Activated naive CD4-positive, alpha-beta T cell treated with anti-CD3 and anti-CD28 coated beads, Interleukin-2, amount 50 U/mL, for 24 hours (primary cell): ENCODE results near the gene PBX3.

Source experiments
- H3K27ac Mint-ChIP-seq: one replicate; pipeline ENCODE4 v1.8.0; 2021; ENCODE audit warnings: mild to moderate bottlenecking, mixed read lengths
- H3K27me3 Mint-ChIP-seq: one replicate; pipeline ENCODE4 v1.8.0; 2021; ENCODE audit warnings: mixed read lengths
- H3K36me3 Mint-ChIP-seq: one replicate; pipeline ENCODE4 v1.8.0; 2021; ENCODE audit warnings: mixed read lengths
- H3K4me1 Mint-ChIP-seq: one replicate; pipeline ENCODE4 v1.8.0; 2021; ENCODE audit warnings: mixed read lengths
- H3K4me3 Mint-ChIP-seq: one replicate; pipeline ENCODE4 v1.8.0; 2021; ENCODE audit warnings: mild to moderate bottlenecking, mixed read lengths
- H3K9me3 Mint-ChIP-seq: one replicate; pipeline ENCODE4 v1.8.0; 2021; ENCODE audit warnings: mixed read lengths

PBX3 gene

DNA sequence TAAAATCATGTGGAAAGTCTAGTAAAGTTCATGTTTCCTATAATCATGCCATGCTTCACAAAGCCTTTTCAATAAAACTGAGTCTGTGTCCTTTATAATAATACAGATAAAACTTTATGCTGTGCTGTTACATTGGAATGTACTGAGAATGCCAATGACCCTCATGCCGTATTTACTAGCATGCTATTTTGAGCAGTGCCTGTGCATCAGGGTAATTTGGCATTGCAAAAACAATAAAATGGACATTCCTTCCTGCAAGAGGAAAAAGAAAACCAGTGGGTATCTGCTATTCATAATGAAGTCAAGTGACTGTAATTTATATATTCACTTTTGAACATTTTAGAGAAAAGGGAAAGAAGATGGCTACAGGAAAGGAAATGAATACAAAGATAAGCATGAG, 159.0 kb downstream of the PBX3 start:
- Mint-ChIP-seq H3K4me1 (no peaks in the 10 kb centered on the region), H3K4me3 (no peak overlapping the region)

DNA sequence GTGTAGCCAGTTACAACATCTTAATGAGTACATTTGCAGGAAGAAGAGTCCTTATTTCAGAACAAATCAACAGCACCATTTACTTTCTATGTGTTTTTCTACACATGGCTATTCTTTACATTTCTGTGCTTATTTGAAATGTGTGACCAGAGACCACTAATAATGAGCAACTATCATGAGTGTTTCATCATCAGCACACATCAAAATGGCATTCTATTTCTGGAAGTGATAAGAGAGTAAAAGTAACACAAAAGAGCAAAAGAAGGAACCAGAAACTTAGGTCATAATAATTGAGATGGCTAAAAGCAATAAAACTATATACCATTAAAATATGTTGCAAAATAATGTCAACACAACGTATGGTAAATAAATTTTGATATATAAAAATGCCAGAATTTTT, 159.7 kb downstream of the PBX3 start:
- no peaks in the 10 kb centered on the region for H3K9me3 Mint-ChIP-seq
- H3K4me1 Mint-ChIP-seq: no peaks in the 10 kb centered on the region
- no peaks in the 10 kb centered on the region for H3K36me3 Mint-ChIP-seq
- H3K27me3 Mint-ChIP-seq: peaks cover 1% of the 10 kb centered on the region
- no peak overlapping the region for H3K4me3 Mint-ChIP-seq
- H3K27ac Mint-ChIP-seq: no peak overlapping the region

More for the DNA sequence above, 159.0 kb downstream of the PBX3 start:
- Mint-ChIP-seq H3K36me3 (no peaks in the 10 kb centered on the region), H3K27ac (no peak overlapping the region), H3K9me3 (no peaks in the 10 kb centered on the region), H3K27me3 (peaks cover 1% of the 10 kb centered on the region)

- H3K4me3 Mint-ChIP-seq: no peak overlapping the region
- H3K4me1 Mint-ChIP-seq: no peaks in the 10 kb centered on the region
- H3K27me3 Mint-ChIP-seq: no peaks in the 10 kb centered on the region
- H3K36me3 Mint-ChIP-seq: no peaks in the 10 kb centered on the region
- no peak overlapping the region for H3K27ac Mint-ChIP-seq
- no peaks in the 10 kb centered on the region for H3K9me3 Mint-ChIP-seq
Measured at GRCh38 chr9:125908136-125908535, 161.0 kb downstream of the PBX3 start.

DNA sequence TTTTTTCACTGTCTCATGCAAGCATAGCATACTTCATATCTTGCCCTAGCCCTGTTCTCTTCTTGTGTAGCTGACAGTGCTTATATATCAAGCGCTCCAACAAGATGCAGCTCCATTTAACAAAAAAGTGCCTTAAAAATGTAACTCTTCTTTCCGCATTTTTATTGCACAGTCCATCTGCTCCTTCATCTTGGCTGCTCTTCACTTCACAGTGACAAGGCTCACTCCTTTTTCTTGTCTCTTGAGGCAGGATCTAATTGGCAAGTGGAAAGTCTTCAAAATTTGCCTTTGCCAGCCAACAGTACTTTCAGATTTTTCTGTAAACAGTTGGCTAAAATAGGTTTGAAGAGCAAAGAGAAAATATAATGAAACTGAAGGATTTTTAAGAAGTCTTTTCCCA, 161.8 kb downstream of the PBX3 start:
- Mint-ChIP-seq H3K27me3 (no peaks in the 10 kb centered on the region), H3K9me3 (no peaks in the 10 kb centered on the region), H3K4me3 (no peak overlapping the region), H3K36me3 (no peaks in the 10 kb centered on the region), H3K27ac (no peak overlapping the region), H3K4me1 (no peaks in the 10 kb centered on the region)

GRCh38 chr9:125909459-125909858, 162.3 kb downstream of the PBX3 start:
- Mint-ChIP-seq H3K36me3 (no peaks in the 10 kb centered on the region), H3K4me1 (no peaks in the 10 kb centered on the region), H3K9me3 (no peaks in the 10 kb centered on the region), H3K4me3 (no peak overlapping the region), H3K27me3 (no peaks in the 10 kb centered on the region), H3K27ac (no peak overlapping the region)

DNA sequence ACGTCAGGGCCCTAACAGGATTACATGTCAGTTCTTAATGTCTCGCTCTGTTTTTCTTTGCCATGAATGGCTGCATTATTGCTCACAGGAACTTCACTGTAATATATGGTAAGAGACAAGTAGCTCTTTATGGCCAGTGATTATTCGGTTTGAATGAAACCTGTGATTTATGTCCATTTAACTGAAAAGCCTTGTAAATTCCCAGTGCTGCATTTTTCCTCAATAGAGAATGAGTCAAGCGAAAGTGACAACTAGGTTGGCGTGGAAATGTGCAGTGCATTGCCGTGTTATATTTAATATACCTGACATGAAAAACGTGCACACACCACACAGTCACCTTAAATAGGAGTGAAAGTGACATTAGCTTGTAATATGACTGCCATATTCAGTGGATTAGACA, 163.1 kb downstream of the PBX3 start:
- H3K4me1 Mint-ChIP-seq: no peaks in the 10 kb centered on the region
- H3K36me3 Mint-ChIP-seq: no peaks in the 10 kb centered on the region
- H3K4me3 Mint-ChIP-seq: no peak overlapping the region

DNA sequence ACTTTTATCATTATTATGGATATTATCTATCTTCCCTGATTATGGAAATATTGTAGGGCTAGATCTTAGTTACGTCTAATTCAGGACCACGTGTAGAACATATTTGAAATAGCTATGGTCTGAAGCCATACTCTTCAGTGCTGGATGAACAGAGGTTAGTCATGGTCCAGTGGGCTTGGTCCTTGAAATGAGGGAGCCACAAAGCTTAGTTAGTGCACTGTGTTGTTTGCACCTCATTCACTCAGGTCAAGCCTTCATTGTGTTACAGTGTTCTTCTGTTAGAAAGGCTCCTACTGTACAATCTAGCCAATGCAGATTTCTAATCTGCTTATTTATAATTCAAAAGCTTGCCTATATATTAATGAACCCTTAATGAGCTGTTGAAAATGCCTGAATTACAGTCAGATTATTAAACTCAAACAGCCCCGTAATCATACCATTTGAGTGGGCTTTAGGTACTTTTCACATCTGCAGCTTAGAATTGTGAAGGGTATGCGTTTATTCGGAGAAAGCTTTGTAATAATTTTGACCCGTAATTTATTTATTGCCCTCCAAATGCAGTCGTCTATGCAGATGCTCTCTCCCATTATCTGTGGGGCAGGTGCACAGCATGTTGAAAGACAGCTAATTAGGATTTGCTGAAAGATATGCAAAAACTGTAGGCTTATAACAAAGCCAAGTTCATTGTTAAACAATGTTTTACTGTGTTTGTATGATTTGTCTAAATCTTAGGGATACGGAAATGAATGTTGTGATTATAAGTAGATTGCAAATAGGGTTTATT, 164.9 kb downstream of the PBX3 start:
- no peak overlapping the region for H3K4me3 Mint-ChIP-seq
- no peak overlapping the region for H3K27ac Mint-ChIP-seq
- H3K4me1 Mint-ChIP-seq: no peaks in the 10 kb centered on the region
- no peaks in the 10 kb centered on the region for H3K27me3 Mint-ChIP-seq
- H3K9me3 Mint-ChIP-seq: no peaks in the 10 kb centered on the region
- peaks cover 4% of the 10 kb centered on the region for H3K36me3 Mint-ChIP-seq

More for the DNA sequence above, 163.1 kb downstream of the PBX3 start:
- no peaks in the 10 kb centered on the region for H3K27me3 Mint-ChIP-seq
- no peaks in the 10 kb centered on the region for H3K9me3 Mint-ChIP-seq
- no peak overlapping the region for H3K27ac Mint-ChIP-seq

- Mint-ChIP-seq H3K27me3 (no peaks in the 10 kb centered on the region), H3K4me1 (no peaks in the 10 kb centered on the region), H3K36me3 (peaks cover 4% of the 10 kb centered on the region), H3K27ac (no peak overlapping the region), H3K9me3 (no peaks in the 10 kb centered on the region), H3K4me3 (no peak overlapping the region)
Measured at GRCh38 chr9:125912667-125913066, 165.5 kb downstream of the PBX3 start.

DNA sequence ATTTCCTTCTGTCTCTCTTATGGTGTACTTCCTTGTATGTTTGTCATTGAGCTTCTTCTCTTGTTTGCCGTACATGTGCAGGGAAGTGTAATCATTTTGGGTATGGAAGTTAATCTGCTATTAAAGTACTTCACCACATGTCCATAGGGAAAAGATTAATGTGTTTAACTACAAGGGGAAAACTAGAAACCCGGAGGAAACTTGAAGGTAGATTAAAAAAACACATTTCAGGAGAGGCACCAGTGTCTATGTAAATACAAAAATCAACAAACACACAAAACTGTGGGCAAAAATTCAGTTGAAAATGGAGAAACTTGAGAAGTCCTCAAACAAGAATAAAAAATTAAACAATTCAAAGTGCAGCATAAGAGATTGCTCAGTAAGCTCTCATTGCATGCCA, 166.4 kb downstream of the PBX3 start:
- Mint-ChIP-seq H3K4me3 (no peak overlapping the region), H3K27ac (no peak overlapping the region), H3K4me1 (no peaks in the 10 kb centered on the region), H3K36me3 (peaks cover 4% of the 10 kb centered on the region), H3K9me3 (no peaks in the 10 kb centered on the region), H3K27me3 (no peaks in the 10 kb centered on the region)

DNA sequence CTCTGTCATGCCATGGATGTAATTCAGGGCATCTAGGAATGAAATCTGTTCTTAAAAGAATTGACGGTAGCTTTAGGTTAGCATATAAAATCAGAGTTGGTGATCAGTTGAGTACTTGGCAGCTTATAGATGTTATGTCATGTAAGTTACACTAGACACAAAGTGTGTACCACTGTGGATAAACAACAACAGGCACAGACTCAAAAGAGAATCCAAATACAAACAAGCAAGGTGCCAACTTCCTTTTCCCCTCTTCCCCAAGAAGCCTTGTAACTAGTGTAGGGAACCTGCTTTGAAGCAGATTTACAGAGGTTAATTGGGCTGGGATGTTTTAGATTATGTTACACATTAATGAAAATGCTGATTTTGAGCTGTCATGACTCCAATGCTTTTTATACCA, 167.2 kb downstream of the PBX3 start:
- H3K9me3 Mint-ChIP-seq: no peaks in the 10 kb centered on the region
- H3K27me3 Mint-ChIP-seq: no peaks in the 10 kb centered on the region
- no peak overlapping the region for H3K4me3 Mint-ChIP-seq
- H3K27ac Mint-ChIP-seq: no peak overlapping the region
- H3K4me1 Mint-ChIP-seq: no peaks in the 10 kb centered on the region
- peaks cover 4% of the 10 kb centered on the region for H3K36me3 Mint-ChIP-seq

GRCh38 chr9:125915606-125916005, 168.4 kb downstream of the PBX3 start:
- no peak overlapping the region for H3K4me3 Mint-ChIP-seq
- no peak overlapping the region for H3K27ac Mint-ChIP-seq
- H3K27me3 Mint-ChIP-seq: no peaks in the 10 kb centered on the region
- peaks cover 4% of the 10 kb centered on the region for H3K36me3 Mint-ChIP-seq
- H3K4me1 Mint-ChIP-seq: no peaks in the 10 kb centered on the region
- H3K9me3 Mint-ChIP-seq: no peaks in the 10 kb centered on the region

- Mint-ChIP-seq H3K9me3 (no peaks in the 10 kb centered on the region), H3K4me1 (no peaks in the 10 kb centered on the region), H3K36me3 (peaks cover 4% of the 10 kb centered on the region), H3K27me3 (no peaks in the 10 kb centered on the region), H3K27ac (no peak overlapping the region), H3K4me3 (no peak overlapping the region)
Measured at GRCh38 chr9:125919565-125919964, 172.4 kb downstream of the PBX3 start.

DNA sequence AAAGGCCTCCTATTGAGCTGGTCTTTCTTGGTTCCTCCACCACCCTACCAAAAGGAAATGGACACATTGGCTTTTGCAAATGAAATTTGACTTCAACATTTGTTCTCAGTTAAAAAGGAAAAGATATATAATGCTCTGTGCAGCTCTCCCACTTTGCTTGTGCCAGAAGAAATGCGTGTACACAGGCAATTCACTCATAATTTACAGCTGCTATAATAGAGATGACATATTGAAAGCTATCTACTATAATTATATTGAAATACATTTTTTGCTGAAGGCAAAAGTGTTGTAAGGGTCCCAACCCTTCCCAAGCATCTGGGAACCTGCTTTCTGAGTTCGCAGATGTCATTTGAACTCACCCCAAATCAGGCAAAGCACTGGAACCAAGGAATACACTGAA, 173.2 kb downstream of the PBX3 start:
- H3K9me3 Mint-ChIP-seq: no peaks in the 10 kb centered on the region

GRCh38 chr9:125922854-125923253, 175.7 kb downstream of the PBX3 start:
- no peak overlapping the region for H3K4me3 Mint-ChIP-seq
- H3K27me3 Mint-ChIP-seq: no peaks in the 10 kb centered on the region
- no peak overlapping the region for H3K27ac Mint-ChIP-seq
- no peaks in the 10 kb centered on the region for H3K9me3 Mint-ChIP-seq
- H3K4me1 Mint-ChIP-seq: no peaks in the 10 kb centered on the region
- H3K36me3 Mint-ChIP-seq: peaks cover 1% of the 10 kb centered on the region

More for the DNA sequence above, 173.2 kb downstream of the PBX3 start:
- Mint-ChIP-seq H3K4me1 (no peaks in the 10 kb centered on the region), H3K4me3 (no peak overlapping the region), H3K36me3 (peaks cover 4% of the 10 kb centered on the region), H3K27ac (no peak overlapping the region), H3K27me3 (no peaks in the 10 kb centered on the region)

GRCh38 chr9:125924351-125924750, 177.2 kb downstream of the PBX3 start:
- peaks cover 1% of the 10 kb centered on the region for H3K36me3 Mint-ChIP-seq
- no peaks in the 10 kb centered on the region for H3K27me3 Mint-ChIP-seq
- no peaks in the 10 kb centered on the region for H3K9me3 Mint-ChIP-seq

GRCh38 chr9:125926936-125927335, 179.8 kb downstream of the PBX3 start:
- Mint-ChIP-seq H3K27ac (no peak overlapping the region), H3K4me1 (no peaks in the 10 kb centered on the region), H3K27me3 (no peaks in the 10 kb centered on the region), H3K9me3 (no peaks in the 10 kb centered on the region), H3K4me3 (no peak overlapping the region), H3K36me3 (peaks cover 1% of the 10 kb centered on the region)

More at GRCh38 chr9:125924351-125924750, 177.2 kb downstream of the PBX3 start:
- no peaks in the 10 kb centered on the region for H3K4me1 Mint-ChIP-seq
- no peak overlapping the region for H3K27ac Mint-ChIP-seq
- H3K4me3 Mint-ChIP-seq: no peak overlapping the region

DNA sequence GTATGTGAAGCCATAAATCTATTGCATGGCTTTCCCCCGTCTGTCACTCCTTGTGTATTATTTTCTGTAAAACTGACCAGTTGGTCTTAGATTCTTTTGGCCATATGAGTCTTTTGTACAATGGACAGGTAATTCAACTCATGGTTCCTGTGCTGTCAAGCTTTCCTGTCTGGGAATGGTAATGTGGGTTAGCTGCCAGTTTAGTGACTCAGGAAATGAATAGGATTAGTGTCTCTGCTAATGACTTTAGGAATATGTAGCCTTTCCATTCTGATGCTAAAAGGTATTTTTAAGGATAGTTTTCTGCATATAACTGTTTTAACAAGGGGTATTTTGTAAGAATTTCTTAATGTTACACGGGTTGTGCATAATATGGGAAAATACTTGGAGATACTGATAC, 182.7 kb downstream of the PBX3 start:
- no peaks in the 10 kb centered on the region for H3K27me3 Mint-ChIP-seq
- H3K4me3 Mint-ChIP-seq: no peak overlapping the region
- no peaks in the 10 kb centered on the region for H3K9me3 Mint-ChIP-seq
- H3K36me3 Mint-ChIP-seq: peaks cover 8% of the 10 kb centered on the region
- no peak overlapping the region for H3K27ac Mint-ChIP-seq
- H3K4me1 Mint-ChIP-seq: no peaks in the 10 kb centered on the region
